Endothelial cell (in vitro differentiated cells): ENCODE measurements around the gene ITPK1. TPM values are rescaled to one million over a fixed set of nuclear protein-coding genes. Genes with fewer than 3 reads are reported as not detected.

Source experiments
- DNase-seq: peaks from one replicate; pipeline ENCODE4 v3.0.0; 2021; ENCODE audit warnings: low spot score
- H3K27ac Mint-ChIP-seq: one replicate; pipeline ENCODE4 v1.8.0; 2021; ENCODE audit warnings: mixed read lengths, inconsistent platforms; ENCODE audit not compliant: unreplicated experiment
- H3K27me3 Mint-ChIP-seq: one replicate; pipeline ENCODE4 v1.8.0; 2021; ENCODE audit warnings: mild to moderate bottlenecking, moderate library complexity, mixed read lengths, inconsistent platforms; ENCODE audit not compliant: unreplicated experiment
- H3K36me3 Mint-ChIP-seq: one replicate; pipeline ENCODE4 v1.8.0; 2021; ENCODE audit warnings: mild to moderate bottlenecking, low read depth, mixed read lengths, inconsistent platforms; ENCODE audit not compliant: unreplicated experiment
- H3K4me1 Mint-ChIP-seq: one replicate; pipeline ENCODE4 v1.8.0; 2021; ENCODE audit warnings: mild to moderate bottlenecking, mixed read lengths, inconsistent platforms; ENCODE audit not compliant: unreplicated experiment
- H3K4me3 Mint-ChIP-seq: one replicate; pipeline ENCODE4 v1.8.0; 2021; ENCODE audit warnings: mild to moderate bottlenecking, mixed read lengths, inconsistent platforms; ENCODE audit not compliant: unreplicated experiment
- H3K9me3 Mint-ChIP-seq: one replicate; pipeline ENCODE4 v1.8.0; 2021; ENCODE audit warnings: mixed read lengths, inconsistent platforms; ENCODE audit not compliant: unreplicated experiment
- CTCF ChIP-seq: fragments of 200-600 bp; sonication (generic); IDR thresholded peaks from one replicate; pipeline ENCODE4 v1.5.0; 2021; ENCODE audit warnings: antibody characterized with exemption; ENCODE audit not compliant: unreplicated experiment
- total RNA-seq: library from RNA; stranded (reverse); fragmentation: NEBNext Ultra II Directional; extraction: Animal tissue kit (Norgen Biotek cat#: 25700); gene quantifications from one replicate; pipeline ENCODE4 v1.2.1, GENCODE V29; 2021; ENCODE audit not compliant: unreplicated experiment

The ITPK1 gene
- total RNA-seq, 1 donor from 2014 or later = 39.2 TPM

GRCh38 chr14:93156693-93157369 lies 41.1 kb upstream of the ITPK1 start:
- Mint-ChIP-seq H3K4me3 (no peak overlapping the region), H3K4me1 (no peaks in the 10 kb centered on the region), H3K27ac (no peak overlapping the region), H3K36me3 (no peaks in the 10 kb centered on the region), H3K9me3 (no peaks in the 10 kb centered on the region), H3K27me3 (peaks cover 6% of the 10 kb centered on the region)
- DNase-seq = no peak
- TF ChIP-seq CTCF = no peak

- Mint-ChIP-seq H3K27ac (no peak overlapping the region), H3K27me3 (peaks cover 6% of the 10 kb centered on the region), H3K4me3 (no peak overlapping the region), H3K9me3 (no peaks in the 10 kb centered on the region), H3K4me1 (peaks cover 3% of the 10 kb centered on the region), H3K36me3 (no peaks in the 10 kb centered on the region)
- no peak for TF ChIP-seq CTCF
- DNase-seq = no peak
These were observed 39.9 kb upstream of the ITPK1 start for GRCh38 chr14:93155667-93156066.

- H3K9me3 Mint-ChIP-seq = no peaks in the 10 kb centered on the region
- H3K36me3 Mint-ChIP-seq = no peaks in the 10 kb centered on the region
- no peak overlapping the region for H3K27ac Mint-ChIP-seq
- H3K27me3 Mint-ChIP-seq = peaks cover 6% of the 10 kb centered on the region
- H3K4me3 Mint-ChIP-seq = no peak overlapping the region
- no peak for TF ChIP-seq CTCF
- DNase-seq = no peak
- peaks cover 10% of the 10 kb centered on the region for H3K4me1 Mint-ChIP-seq
These were observed 37.4 kb upstream of the ITPK1 start for GRCh38 chr14:93153121-93153520.

- Mint-ChIP-seq H3K36me3 (no peaks in the 10 kb centered on the region), H3K9me3 (no peaks in the 10 kb centered on the region), H3K4me1 (peaks cover 13% of the 10 kb centered on the region), H3K27me3 (peaks cover 9% of the 10 kb centered on the region), H3K4me3 (no peak overlapping the region), H3K27ac (peak overlapping the region; percentile 83)
- peak; percentile 11 for DNase-seq
- no peak for TF ChIP-seq CTCF
These were observed 34.8 kb upstream of the ITPK1 start for GRCh38 chr14:93150227-93151208.
